DOHH2 (cell line): ENCODE results near the gene SCUBE1.

Experiments
- EZH2phosphoT487 ChIP-seq: fragments of 200-600 bp; sonication (generic); IDR thresholded peaks from 2 replicates; pipeline ENCODE4 v1.6.1; 2017; ENCODE audit warnings: borderline replicate concordance, mild to moderate bottlenecking, antibody characterized with exemption, low read length, moderate library complexity, mixed read lengths
- TF ChIP-seq, protein P1 (sequence below): fragments of 200-600 bp; sonication (generic); IDR thresholded peaks from one replicate; pipeline ENCODE4 v1.5.1; 2014; ENCODE audit warnings: antibody characterized with exemption, mild to moderate bottlenecking, low read depth, low read length; ENCODE audit not compliant: poor library complexity, severe bottlenecking

- TF ChIP-seq, protein P1, sequence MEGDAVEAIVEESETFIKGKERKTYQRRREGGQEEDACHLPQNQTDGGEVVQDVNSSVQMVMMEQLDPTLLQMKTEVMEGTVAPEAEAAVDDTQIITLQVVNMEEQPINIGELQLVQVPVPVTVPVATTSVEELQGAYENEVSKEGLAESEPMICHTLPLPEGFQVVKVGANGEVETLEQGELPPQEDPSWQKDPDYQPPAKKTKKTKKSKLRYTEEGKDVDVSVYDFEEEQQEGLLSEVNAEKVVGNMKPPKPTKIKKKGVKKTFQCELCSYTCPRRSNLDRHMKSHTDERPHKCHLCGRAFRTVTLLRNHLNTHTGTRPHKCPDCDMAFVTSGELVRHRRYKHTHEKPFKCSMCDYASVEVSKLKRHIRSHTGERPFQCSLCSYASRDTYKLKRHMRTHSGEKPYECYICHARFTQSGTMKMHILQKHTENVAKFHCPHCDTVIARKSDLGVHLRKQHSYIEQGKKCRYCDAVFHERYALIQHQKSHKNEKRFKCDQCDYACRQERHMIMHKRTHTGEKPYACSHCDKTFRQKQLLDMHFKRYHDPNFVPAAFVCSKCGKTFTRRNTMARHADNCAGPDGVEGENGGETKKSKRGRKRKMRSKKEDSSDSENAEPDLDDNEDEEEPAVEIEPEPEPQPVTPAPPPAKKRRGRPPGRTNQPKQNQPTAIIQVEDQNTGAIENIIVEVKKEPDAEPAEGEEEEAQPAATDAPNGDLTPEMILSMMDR, result no peak
- TF ChIP-seq EZH2phosphoT487, result no peak
These were observed 48.0 kb downstream of the SCUBE1 start for GRCh38 chr22:43295173-43295572.
